Stimulated activated CD4-positive, alpha-beta T cell treated with anti-CD3 and anti-CD28 coated beads, Interleukin-15, amount 100 ng/mL, for 48 hours (primary cell): ENCODE measurements around the gene CNNM3.
A peak's percentile ranks its signal among the peaks of the same experiment; 100 is the strongest.

ENCODE experiments used
- DNase-seq, 2 donors: peaks; one replicate each; pipeline ENCODE4 v3.0.0-alpha.2; 2020; ENCODE audit warnings: low read depth in 2 of 2

Gene CNNM3

DNA sequence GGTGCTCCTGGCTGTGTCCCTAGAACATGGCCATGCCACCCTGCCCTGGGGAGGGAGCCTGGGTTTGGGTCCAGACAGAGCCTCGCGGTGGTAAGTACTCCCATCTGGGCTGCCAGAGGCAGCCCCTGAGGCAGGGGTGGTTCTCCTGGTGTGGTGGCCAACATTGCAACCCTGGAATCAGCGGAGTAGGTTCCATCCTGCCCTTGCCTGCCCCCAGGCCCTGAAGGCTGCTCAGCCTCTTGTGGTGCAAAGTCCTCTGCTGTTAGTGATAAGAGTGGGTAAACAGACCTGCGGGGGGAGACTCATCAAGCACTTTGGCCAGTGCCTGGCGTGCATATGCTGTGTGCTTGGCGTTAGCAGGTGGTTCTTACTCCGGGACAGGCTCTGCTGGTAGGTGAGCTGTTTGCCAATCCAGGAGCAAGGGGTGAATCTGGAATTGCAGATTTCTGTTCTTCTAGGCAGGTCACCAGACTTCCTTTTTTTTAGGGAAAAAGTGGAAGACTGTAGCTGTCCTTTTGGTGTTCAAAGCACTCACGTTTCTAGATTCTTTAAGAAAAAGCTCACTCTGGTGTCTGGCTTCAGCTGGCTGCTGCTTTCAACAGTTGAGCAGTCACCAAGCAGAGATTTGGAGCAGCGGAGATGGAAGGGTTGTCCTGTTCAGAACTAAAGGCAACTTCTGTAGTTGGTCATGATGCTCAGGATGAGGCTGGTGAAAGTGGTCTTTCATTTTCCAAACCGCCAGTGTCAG lies 3.2 kb downstream of the CNNM3 start:
- no peak for DNase-seq

DNA sequence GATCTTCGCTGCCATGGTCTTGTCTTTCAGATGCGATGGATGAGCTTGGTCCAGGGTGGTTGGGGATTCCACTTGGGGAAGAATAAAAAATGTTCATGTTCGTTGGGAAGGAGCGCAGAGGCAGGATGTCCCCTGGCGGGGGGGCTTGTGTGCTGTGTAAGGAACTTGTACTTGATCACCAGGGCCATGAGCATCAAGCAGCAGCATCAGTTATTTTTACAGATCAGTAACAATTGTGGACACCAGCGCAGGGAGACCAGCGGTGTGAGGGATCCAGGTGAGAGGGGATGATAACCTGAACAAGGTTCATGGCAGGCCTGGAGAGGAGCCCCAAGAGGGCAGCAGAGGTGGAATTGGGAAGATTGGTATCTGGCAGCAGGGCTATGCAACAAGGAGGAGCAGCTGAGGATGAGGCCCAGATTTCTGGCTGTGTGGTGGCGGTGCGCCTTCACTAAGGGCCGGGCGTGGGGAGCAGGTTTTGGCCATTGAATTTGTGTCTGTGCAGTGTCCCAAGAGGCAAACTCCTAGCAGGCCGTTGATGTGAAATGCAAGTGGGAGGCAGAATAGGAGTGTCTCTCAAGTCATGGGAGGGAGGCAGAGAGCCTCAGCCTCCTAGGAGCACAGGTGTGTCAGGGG lies 3.9 kb downstream of the CNNM3 start:
- no peak for DNase-seq

DNA sequence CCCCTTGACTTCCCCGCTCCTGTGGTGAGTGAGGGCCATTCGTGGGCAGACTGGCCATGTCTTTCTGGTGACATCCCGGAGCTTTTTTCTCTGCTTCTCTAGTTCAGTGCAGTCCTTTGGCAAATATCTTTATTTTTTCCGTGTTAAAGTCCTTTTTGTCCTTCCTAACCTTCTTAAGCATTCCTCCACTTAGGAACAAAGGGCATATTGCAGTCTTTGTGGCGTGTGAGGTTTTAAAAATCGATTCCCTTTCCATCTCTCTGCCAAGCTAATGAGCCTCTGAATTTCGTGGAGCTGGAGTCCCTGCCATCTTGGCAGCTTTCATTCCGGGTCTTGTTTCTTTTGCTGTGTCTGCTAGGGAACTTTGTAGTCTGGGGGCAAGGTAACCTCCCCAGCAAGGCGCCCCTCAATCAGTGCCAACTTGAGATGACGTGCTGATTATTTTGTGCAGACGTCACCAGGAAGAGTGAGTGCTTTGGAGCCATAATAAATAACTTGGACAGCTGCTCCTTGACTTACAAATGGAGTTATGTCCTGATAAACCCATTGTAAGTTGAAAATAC lies 5.1 kb downstream of the CNNM3 start:
- DNase-seq = no peak

GRCh38 chr2:96822786-96823185 lies 6.7 kb downstream of the CNNM3 start:
- no peak for DNase-seq

- DNase-seq = no peak
These were observed 7.1 kb downstream of the CNNM3 start for GRCh38 chr2:96823198-96823597.

DNA sequence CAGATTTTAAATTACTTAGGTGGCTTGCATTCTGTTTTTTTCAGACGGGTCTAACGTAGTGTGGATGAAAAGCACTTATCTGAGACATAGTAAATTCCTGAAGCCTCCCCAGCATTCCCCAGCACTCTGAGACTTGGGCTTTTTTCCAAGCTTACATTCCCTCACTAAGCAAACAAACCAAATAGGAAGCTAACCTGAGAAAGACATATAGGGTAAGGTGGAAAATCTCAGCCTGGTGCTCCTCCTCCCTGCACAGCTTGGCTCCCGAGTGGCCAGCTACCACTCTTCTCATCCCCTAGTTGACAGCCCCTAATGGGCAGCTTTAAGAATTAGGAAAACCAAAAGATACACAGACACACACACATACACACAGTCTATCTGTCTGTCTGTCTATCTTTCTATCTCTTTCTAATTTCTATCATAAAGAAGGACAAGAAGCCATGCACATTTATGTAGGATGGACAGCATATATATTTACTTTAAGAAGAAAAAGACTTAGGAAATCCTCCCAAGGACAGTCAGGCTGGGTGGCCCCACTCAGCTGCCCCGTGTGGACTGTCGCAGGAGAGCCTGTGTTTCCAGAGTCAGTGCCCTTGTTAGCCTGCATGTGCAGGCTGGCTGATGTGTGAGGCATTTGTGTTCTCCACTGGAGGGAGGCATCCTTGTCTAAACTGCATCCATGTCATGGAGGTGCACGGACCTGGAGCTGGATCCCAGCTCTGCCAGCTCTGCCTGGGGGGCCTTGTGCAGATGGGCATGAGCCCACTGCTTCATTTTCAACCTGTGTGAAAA lies 8.2 kb downstream of the CNNM3 start:
- DNase-seq = no peak

- no peak for DNase-seq
These were observed 9.0 kb downstream of the CNNM3 start for GRCh38 chr2:96825057-96825456.

DNA sequence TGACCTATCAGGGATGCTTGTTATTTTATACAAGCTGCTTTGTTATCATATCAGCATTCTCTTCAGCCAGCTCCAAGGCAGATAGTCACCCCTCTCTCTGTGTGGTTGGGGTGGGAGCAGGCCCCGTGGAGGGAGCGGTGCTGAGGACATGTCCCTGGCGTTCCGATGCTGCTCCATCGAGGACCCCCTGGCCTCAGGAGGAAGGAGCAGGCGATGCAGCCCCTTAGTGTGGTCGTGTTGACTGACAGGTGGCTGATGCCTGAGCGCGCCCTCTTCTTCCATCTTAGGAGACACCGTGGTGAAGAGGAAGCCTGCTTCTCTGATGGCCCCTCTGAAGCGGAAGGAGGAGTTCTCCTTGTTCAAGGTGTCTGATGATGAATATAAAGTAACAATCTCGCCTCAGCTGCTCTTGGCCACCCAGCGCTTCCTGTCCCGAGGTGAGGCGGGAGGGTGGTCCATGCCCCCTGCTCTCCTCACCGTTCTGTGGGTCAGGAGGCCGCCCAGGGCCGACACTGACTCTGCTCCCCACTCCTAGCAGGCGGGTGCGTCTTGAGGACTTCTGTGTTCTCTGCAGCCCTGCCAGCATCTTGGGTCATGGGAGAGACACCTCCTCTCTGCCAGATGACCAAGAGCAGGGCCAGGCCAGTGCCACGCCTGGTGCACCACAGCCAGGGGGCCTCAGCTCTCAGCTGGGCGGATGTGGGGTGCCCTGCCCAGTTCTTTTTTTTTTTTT lies 10.6 kb downstream of the CNNM3 start:
- no peak for DNase-seq

GRCh38 chr2:96828436-96828835 lies 12.4 kb downstream of the CNNM3 start:
- DNase-seq = no peak

DNA sequence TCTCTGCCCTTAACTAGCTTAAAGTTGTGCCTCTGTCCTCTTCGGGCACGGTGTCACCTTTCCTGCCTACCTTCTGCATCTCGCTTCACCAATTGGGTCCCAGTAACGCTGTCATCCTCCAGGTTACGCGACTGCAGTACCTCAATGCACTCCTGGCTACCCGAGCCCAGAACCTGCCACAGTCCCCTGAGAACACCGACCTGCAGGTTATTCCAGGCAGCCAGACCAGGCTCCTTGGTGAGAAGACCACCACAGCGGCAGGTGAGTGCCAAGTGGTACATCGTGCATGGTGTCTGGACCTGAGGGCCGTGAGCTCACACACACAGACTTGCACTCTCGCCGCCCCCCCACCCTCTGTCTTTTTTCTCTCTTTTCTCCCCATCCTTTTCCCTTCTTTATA lies 12.8 kb downstream of the CNNM3 start:
- no peak for DNase-seq

GRCh38 chr2:96830044-96830562 lies 14.0 kb downstream of the CNNM3 start:
- DNase-seq = no peak

GRCh38 chr2:96831679-96832078 lies 15.6 kb downstream of the CNNM3 start:
- no peak for DNase-seq

DNA sequence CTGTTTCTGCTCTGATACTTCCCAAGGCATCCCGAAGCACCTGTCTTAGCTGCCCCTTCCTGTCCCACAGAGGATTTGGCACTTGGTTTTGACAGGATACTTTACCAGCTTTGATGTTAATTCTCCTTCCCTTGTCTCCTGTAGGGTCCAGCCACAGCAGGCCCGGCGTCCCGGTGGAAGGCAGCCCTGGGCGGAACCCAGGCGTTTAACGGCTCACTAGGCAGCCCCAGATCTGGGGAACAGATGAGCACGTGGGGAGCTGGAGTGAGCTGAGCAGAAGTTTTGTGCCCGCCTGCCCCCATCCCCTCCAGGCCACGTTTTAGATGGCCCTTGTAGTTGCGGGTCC lies 16.3 kb downstream of the CNNM3 start:
- DNase-seq = no peak

GRCh38 chr2:96832754-96833507 lies 16.9 kb downstream of the CNNM3 start:
- no peak for DNase-seq

GRCh38 chr2:96835830-96836229 lies 19.8 kb downstream of the CNNM3 start:
- DNase-seq = no peak

GRCh38 chr2:96837575-96837974 lies 21.5 kb downstream of the CNNM3 start:
- no peak for DNase-seq

- no peak for DNase-seq
These were observed 22.6 kb downstream of the CNNM3 start for GRCh38 chr2:96838345-96839292.

DNA sequence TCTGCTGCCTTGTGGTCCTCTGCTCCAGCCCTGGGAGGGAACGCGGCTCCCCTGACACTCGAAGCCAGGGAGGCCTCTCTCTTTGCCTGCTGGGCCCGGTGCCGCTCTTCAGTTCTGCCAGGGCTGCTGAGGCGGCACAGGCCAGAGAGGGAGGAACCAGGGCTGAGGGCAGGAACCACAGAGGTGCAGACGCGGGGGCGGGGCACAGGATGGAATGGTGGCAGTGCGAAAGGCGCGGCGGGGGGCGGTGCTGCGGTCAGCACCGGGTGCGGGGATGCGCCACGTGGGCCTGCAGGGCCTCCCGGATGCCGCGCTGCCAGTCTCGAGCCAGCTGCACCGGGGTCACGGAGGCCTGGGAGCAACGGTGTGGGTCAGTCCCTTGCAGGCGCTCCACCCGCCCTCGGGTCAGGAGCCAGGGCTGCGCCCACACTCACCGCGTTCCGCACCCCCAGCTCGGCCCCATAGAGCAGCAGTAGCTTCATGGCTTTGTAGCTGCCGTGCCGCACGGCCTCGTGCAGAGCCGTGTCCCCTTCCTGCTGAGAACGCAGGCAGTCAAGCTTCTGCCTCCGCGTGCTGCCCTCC lies 23.3 kb downstream of the CNNM3 start:
- DNase-seq = peak; percentile 63 to 67
